DND-41 (cell line): ENCODE data around the gene LCN2.

Experiments used
- CTCF ChIP-seq: IDR thresholded peaks from 2 replicates; pipeline ENCODE4 v1.5.1; 2012; ENCODE audit warnings: borderline replicate concordance, low read length, moderate library complexity, mild to moderate bottlenecking; ENCODE audit not compliant: poor library complexity, severe bottlenecking; ENCODE audit errors: extremely low read depth
- EZH2 ChIP-seq: IDR thresholded peaks from 3 replicates; pipeline ENCODE4 v1.6.1; 2012; ENCODE audit warnings: borderline replicate concordance, low read depth, mild to moderate bottlenecking, moderate library complexity, low read length, inconsistent platforms; ENCODE audit not compliant: severe bottlenecking

GRCh38 chr9:128202648-128203023 lies 53.4 kb downstream of the LCN2 start:
- TF ChIP-seq CTCF (no peak), EZH2 (no peak)
